NCI-H187 (cell line): ENCODE measurements around the gene CAMTA1.
"Not testable (repeated sequence)": the region's sequence is repeated elsewhere in the genome, so short reads cannot be mapped to it uniquely, and the experiment has no call there.

ENCODE experiments used
- DNase-seq, 2 experiments: peaks; one replicate each; lab custom pipeline; 2025; lab: John Stamatoyannopoulos, UW

The CAMTA1 gene, protein sequence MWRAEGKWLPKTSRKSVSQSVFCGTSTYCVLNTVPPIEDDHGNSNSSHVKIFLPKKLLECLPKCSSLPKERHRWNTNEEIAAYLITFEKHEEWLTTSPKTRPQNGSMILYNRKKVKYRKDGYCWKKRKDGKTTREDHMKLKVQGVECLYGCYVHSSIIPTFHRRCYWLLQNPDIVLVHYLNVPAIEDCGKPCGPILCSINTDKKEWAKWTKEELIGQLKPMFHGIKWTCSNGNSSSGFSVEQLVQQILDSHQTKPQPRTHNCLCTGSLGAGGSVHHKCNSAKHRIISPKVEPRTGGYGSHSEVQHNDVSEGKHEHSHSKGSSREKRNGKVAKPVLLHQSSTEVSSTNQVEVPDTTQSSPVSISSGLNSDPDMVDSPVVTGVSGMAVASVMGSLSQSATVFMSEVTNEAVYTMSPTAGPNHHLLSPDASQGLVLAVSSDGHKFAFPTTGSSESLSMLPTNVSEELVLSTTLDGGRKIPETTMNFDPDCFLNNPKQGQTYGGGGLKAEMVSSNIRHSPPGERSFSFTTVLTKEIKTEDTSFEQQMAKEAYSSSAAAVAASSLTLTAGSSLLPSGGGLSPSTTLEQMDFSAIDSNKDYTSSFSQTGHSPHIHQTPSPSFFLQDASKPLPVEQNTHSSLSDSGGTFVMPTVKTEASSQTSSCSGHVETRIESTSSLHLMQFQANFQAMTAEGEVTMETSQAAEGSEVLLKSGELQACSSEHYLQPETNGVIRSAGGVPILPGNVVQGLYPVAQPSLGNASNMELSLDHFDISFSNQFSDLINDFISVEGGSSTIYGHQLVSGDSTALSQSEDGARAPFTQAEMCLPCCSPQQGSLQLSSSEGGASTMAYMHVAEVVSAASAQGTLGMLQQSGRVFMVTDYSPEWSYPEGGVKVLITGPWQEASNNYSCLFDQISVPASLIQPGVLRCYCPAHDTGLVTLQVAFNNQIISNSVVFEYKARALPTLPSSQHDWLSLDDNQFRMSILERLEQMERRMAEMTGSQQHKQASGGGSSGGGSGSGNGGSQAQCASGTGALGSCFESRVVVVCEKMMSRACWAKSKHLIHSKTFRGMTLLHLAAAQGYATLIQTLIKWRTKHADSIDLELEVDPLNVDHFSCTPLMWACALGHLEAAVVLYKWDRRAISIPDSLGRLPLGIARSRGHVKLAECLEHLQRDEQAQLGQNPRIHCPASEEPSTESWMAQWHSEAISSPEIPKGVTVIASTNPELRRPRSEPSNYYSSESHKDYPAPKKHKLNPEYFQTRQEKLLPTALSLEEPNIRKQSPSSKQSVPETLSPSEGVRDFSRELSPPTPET (N-terminal part only)

DNA sequence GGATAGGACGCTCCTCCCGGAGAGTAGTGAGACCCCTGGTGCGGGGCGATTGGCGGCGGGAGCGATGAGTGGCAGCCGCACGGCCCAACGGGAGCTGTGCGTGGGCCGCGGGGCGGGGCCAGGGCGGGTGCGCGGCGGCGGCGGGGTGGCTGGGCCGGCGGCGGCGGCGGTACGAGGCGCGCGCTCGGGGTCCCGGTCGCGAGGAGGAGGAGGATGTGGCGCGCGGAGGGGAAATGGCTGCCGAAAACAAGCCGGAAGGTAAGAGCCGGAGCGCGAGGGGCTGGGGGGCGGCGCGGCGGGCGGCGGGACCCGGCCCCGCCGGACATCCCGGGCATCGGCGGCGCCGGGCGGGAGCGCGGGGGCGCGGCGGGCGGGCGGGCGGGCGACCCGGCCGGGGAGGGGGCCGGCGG lies at the start of gene CAMTA1:
TSS of gene CAMTA1 (plus strand) at position 137 of the 410 bp plus-strand sequence. CDS start at position 214, 77 bp downstream.
- no peak for DNase-seq

DNA sequence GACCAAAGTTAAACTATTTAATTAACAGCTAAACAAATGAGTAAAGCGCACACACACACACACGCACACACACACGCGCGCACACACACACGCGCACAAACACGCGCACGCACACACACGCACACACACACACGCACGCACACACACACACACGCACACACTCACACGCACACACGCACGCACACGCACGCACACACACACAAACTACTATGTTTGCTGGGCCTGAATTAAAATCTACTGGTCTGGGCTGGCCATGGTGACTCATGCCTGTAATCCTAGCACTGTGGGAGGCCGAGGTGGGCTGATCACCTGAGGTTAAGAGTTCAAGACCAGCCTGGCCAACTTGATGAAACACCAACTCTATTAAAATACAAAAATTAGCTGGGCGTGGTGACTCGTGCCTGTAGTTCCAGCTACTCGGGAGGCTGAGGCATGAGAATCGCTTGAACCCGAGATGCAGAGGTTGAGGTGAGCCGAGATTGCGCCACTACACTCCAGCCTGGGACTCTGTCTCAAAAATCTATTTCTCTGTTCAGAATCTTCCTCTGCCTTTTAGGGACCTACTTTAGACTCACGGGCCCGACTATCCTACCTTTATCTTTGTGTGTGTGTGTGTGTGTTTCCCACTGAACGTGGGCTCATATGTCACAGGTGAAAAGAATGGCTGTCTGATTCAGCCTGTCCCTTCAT lies 46.1 kb upstream of the CAMTA1 start:
- no peak for DNase-seq

DNA sequence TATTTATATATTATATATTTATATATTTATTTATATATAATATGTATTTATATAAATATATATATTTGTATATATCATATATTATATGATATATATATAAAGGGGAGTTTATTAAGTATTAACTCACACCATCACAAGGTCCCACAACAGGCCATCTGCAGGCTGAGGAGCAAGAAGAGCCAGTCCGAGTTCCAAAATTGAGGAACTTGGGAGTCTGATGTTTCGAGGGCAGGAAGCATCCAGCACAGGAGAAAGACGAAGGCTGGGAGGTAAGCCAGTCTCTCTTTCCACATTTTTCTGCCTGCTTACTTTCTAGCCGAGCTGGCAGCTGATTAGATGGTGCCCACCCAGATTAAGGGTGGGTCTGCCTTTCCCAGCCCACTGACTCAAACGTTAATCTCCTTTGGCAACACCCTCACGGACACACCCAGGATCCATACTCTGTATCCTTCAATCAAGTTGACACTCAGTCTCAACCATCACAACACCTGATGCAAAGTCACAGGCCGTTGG lies 42.5 kb upstream of the CAMTA1 start:
- DNase-seq, result not testable (repeated sequence)

DNA sequence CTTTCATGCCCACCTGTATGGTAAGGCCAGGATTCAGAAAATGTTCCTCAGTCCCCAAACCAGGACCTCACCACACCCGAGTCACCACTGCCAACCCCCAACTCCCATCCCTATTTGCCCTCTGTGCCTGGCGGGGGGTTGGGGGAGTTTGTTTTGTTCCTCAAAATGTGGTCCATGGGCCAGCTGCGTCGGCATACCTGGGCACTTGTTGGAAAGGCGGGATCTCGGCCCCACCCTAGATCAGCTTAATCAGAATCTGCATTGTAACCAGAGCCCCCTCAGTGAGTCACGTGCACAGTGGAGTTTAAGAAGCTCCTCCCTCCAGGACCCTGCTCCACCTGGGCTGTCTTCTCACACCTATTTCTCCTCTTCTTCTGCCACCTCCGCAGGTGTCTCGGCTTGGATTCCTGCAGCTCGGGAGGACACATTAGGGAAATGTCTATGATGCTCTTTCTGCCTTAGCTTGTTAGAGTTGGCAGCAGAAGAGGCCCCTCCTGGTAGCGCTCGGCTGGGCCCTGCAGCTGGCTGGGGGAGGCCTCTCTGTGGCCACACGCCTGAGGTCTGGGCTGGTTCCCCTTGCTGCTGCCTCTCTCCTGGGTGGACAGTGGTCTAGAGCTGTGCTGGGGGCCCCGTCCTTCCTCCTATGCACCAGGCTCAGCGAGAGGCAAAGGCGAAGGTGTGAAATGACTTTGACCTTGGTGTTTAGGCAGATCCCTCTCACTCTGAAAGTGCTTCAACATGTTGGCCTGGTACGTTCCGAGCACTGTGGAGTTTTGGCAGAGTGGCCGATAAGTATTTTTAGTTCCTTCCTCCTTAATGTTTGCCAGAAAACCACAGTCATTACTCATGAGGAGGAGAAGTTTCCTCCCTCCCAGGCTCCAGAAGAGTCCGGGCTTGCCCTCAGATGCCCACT lies 41.8 kb upstream of the CAMTA1 start:
- DNase-seq, result no peak

DNA sequence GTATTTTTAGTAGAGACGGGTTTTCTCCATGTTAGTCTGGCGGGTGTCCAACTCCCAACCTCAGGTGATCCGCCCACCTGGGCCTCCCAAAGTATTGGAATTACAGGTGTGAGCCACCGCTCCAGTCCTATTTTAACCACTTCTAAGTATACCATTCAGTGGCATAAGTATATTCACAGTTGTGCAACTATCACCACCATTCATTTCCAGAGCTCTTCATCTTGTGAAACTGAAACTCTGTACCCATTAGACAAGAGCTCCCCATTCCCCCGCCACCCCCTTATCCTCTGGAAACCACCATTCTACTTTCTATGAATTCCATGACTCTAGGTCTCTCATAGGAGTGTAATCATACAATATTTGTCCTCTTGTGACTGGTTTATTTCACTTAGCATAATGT lies 40.2 kb upstream of the CAMTA1 start:
- DNase-seq, result no peak

DNA sequence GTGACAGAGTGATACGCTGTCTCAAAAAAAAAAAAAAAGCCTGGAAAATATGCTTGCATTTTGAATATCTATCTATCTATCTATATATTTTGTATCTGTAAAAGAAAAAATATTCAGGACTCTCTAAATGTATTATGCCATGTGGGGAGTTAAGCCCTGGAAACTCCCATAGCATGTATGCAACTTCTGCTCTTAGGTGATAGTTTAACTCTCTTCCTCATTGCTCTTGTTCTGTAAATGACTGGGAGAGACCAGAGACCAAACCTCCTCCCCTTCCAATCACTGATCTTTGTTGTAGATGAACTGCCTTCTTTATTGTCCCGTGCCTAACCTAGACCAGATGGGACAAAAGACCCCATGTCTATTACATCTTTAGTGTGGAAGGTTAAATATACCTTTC lies 37.6 kb upstream of the CAMTA1 start:
- DNase-seq, result no peak

DNA sequence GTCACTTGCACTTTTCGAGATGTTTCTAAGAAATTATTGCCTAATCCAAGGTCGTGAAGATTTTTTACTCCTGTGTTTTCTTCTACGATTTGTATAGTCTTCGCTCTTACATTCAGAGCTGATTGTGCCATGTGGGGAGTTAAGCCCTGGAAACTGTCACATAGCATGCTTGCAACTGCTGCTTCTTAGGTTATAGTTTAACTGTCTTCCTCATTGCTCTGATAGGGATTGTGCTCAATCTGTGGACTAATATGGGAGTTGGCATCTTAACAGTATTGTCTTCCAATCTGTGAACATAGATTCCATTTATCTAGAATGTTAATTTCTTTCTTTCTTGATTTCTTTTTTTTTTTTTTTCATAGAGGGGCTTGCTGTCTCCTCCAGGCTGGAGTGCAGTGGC lies 34.8 kb upstream of the CAMTA1 start:
- DNase-seq, result no peak

DNA sequence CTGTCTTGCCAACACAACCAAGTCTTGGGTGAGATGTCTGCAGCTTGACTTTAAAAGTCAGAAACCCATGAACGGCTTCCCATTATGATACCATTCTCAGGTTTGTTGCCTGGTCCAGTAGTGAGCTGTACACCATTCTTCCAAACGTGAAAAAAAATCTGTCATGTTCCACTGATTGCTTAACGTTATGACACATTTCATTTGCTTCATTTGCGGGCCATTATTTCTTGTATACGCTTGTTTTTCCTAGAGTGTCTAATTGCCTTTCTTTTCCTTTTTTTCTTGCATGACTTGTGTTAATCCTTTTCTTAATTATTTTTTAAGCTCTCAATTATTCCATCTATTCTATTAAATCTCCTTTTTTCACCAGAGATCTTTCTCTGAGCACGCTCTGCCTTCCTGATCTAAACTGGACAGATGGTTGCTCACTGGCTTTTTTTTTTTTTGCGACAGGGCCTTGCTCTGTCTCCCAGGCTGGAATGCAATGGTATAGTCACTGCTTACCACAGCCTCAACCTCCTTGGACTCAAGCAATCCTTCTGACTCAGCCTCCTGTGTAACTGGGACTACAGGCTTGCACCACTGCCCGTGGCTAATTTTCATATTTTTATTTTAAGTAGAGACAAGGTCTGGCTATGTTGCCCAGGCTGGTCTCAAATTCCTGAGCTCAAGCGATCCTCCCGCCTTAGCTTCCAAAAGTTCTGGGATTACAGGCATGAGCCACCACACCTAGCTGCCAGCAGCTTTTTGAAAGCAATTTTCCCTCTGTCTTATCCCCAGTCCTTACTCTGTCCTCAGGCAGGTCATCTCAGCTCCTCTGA lies 31.7 kb upstream of the CAMTA1 start:
- no peak for DNase-seq

DNA sequence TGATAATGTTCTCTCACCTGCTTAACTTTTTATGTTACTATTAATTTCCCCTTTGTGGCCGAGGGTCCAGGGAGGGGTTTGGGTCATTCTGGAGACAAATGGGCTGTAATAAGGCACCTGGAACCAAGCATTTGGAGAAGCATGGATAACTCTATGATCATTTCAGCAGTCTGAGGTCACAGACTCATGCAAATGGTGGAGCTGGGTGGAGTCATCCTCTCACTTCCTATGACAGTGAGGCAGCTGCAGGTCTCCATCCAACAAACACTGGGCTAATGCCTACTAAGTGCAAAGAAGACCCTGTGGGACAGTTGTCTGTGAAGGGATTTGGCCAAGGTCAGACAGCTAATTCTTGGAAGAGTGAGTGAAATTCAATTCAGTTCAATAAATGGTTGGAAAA lies 28.8 kb upstream of the CAMTA1 start:
- DNase-seq, result no peak

DNA sequence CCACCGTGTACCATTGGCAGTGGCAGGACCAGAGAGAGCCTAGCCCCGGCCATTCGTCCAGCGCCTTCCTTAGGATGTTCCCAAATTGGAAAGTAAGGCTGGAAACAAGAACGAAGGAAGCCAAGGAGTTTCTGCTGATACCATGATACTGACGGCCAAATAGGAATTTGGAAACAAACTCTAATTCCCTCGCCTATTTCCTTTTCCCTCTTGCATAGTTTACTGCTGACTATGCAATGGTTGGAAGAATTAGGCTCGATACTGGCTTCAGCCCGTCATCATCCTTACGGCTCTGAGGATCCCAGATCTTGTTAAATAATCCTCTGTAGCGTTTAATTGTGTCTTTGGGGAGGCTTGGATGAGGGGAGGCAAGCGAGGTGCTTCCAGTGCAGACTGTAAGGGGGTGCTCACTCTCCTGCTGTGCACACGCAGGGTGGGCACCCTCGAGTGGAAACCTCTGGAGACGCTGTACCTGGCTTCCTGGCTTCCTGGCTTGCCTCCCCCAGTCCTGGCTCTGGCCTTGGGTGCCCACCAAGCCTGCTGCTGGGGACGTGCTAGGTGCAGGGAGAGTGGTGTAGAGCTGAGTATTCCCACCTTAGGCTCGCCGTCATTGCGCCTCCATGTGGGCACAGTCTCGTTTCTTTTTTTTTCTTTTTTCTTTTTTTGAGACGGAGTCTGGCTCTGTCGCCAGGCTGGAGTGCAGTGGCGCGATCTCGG lies 27.4 kb upstream of the CAMTA1 start:
- DNase-seq, result no peak

DNA sequence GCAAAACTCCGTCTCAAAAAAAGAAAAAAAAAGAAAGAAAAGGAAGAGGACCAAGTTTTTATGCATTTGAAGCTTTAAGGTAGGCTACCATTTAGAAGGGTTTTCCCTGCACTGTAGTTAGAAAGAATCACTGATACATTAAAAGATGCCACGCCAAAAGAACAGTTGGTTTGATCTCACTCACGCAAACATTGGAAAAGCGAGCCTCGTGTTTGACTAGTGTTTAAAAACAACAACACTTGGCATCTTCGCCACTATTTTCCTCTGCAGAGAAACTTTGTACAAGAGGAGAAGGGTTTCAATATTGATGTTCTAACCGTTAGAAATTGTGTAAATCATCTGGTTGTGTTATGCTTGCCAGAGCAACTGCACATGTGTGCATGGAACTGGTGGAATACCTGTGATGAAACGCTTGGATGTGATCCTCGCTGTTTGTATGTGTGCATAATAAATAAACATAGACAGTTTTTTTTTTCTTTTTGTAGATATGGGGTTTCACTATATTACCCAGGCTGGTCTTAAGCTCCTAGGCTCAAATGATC lies 24.0 kb upstream of the CAMTA1 start:
- DNase-seq, result no peak

DNA sequence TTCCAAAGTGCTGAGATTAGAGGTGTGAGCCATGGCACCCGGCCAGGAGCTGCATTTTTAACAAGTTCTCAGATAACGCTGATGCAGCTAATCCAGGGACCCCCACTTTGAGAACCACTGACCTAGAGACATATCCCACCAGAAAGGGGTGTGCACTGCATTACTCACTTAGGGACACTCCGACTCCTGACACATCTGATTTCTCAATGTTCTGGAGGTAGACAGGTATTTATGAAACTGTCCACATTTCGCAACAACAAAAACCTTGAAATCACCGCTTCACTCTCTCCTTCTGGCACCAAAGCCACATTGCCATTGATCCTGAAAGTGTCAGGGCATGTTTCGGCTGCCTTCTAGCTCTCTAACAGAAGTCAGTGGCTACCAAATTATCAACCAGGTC lies 23.2 kb upstream of the CAMTA1 start:
- no peak for DNase-seq

DNA sequence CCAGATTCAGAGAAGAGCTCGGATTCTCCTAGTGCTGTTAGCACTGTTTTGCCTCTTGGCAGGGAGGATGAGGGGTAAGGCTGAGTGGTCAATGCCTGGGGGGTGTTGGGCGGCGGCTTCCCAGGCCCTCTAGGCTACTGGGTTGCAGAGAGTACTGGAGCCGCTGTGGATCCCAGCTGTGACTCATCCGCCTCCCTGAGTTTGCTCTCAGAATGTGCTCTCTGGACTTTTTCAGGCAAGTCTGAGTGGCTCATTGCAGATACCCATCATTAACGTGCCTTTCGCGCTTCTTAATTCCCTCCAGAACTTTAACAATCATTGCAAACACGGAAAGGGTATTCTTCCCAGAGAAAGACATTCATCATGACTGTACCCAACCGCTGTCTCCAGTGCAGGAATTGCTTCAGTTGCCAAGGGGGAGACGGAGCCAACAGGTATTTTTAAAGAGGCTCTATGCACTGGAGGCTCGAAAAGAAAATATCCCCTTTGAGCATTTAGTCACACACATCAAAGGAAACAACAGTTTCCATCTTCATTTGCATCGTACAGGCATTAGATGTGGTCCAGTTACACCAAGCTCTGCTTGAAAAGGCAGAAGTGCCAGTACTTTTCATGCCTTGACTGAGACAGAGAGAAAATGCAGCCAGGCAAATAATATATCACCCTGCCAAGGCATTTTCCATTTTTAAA lies 14.4 kb upstream of the CAMTA1 start:
- DNase-seq, result no peak

DNA sequence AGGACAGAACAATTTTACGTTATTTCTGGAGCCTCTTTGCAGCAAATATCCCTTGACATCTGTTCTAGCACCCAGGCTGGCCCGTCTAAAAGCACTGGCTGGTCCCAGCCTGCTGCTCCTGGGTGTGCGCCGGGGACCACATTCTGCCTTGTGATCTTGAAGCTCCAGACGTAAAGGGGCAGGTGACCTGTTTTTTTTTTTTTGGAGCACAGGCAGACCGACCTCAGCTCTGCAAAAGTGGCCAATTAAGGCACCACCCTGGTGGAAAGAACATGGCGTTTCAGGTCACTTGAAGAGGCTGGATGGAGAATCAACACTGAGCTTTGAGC lies 13.8 kb upstream of the CAMTA1 start:
- no peak for DNase-seq

DNA sequence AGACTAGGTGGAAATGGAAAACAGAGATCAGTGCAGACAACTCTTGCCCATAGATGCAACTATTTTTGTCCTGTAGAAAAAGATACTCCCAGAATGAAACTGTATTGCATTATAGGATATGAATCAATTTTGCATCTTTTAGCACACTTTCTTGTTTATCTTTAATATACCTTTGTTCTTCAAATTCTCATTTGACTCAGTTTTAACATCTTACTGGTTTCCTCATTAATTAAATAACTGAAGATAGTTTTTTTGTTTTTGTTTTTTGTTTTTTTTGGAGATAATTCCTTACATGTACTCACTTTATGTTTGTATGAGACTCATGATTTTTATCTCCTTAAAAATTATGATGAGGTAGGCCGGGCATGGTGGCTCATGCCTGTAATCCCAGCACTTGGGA lies 10.9 kb upstream of the CAMTA1 start:
- DNase-seq, result no peak

DNA sequence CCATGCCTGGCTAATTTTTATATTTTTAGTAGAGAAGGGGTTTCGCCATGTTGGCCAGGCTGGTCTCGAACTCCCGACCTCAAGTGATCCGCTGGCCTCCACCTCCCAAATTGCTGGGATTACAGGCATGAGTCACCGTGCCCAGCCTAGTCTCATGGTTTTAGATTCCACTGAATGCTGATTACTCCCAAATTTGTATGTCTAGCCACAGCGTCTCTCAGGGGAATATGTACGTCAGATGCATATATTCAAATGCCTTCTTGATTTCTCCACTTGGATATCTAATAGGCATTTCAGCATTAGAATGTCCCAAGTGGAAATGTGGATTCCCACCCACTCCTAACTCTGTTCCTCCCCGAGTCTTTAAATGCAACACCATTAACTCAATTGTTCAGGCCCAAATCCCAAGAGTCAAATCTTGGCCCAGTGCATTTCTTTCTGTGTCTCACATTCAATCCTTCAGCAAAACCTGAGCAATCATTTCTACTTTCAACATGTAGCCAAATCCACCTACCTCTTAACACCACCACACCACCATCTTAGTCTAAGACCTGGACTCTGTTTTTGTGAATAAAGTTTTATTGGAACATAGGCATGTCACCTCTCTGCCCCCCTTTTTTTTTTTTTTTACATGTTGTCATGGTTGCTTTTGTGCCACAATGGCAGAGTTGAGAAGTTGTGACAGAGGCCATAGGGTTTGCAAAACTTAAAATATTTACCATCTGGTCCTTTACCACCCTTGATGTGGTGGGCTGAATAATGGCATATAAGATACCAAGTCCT lies 9.8 kb upstream of the CAMTA1 start:
- DNase-seq, result no peak

DNA sequence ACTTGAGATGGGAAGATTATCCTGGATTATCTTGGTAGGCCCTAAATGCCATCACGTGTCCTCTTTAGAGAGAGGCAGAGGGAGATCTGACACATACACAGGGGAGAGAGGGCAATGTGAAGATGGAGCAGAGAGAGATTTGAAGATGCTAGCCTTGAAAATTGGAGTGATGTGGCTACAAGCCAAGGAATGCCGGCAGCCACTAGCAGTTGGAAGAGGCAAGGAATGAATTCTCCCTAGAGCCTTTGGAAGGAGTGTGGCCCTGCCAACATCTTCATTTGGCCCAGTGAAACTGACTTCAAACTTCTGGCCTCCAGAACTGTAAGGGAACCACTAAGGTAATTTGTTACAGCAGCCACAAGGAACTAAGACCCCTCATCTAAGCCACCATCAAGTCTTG lies 8.9 kb upstream of the CAMTA1 start:
- DNase-seq, result no peak
